Kasumi-1 (cell line): ENCODE results near the gene ALOX15B.
"Not testable (repeated sequence)": the region's sequence is repeated elsewhere in the genome, so short reads cannot be mapped to it uniquely, and the experiment has no call there.

Source experiments
- DNase-seq, 2 experiments: peaks; one replicate each; lab custom pipeline; 2025; lab: John Stamatoyannopoulos, UW

ALOX15B gene

DNA sequence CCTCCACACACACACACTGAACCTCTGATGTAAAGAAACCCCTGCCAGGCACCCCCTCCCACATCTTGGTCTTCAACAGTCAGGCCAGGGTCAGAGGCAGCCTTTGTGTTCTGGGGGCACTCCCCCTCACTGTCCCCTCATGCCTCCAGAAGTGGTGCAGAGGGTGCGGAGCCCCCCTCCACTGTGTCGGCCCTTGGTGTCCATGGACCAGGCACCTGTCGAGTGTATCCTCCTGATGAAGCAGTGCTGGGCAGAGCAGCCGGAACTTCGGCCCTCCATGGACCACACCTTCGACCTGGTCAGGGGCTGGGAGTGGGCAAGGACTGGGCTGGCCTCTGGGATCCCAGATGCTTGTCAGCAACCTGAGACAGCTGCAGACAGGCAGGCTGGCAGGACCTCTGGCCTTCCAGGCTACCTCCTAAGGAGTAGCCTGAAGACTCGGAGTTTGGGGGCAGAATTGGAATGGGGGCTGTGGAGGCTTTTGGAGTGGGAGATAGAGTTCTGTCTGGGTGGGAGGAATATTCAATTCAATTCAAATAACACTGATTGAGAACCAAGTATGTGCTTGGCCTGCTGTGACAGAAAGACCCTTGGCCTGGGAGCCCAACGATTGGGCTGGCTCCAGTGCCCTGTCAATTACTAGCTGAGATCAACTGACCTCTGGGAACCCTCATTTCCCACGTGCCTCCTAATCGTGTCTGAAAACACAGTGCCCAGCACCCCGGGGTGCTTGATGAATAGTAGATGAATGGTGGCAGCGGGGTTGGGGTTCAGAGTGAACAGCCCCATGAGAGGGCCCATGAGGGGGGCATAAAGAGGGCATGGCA, 24.9 kb upstream of the ALOX15B start:
- no peak for DNase-seq

DNA sequence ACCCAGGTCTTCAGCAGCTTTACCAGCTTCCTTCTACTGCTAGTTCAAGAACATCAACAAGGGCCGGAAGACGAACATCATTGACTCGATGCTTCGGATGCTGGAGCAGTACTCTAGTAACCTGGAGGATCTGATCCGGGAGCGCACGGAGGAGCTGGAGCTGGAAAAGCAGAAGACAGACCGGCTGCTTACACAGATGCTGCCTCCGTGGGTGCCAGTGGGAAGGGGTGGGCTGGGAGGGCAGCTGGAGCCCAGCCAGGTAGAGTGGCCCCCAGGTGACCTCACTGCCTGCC, 24.4 kb upstream of the ALOX15B start:
- no peak for DNase-seq

DNA sequence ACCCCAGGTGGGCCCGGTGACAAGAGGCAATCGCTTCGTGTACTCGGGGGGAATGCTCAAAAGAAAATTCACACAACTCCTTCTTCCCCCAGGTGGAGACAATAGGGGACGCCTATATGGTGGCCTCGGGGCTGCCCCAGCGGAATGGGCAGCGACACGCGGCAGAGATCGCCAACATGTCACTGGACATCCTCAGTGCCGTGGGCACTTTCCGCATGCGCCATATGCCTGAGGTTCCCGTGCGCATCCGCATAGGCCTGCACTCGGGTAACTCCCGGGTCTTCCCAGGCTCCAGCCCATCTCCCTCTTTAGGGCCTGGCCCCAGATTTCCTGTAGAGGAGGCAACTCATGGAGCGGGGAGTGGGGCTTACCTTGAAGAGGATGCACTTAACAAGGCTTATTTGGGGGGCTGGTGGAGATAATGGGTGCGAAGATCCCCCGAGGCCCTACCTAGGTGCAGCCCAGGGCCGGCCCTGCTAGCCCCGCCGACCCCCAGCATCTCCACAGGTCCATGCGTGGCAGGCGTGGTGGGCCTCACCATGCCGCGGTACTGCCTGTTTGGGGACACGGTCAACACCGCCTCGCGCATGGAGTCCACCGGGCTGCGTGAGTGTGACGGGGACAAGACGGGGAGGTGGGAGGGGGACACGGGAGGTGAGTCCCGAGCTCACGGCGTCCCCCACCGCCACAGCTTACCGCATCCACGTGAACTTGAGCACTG, 23.5 kb upstream of the ALOX15B start:
- no peak for DNase-seq

DNA sequence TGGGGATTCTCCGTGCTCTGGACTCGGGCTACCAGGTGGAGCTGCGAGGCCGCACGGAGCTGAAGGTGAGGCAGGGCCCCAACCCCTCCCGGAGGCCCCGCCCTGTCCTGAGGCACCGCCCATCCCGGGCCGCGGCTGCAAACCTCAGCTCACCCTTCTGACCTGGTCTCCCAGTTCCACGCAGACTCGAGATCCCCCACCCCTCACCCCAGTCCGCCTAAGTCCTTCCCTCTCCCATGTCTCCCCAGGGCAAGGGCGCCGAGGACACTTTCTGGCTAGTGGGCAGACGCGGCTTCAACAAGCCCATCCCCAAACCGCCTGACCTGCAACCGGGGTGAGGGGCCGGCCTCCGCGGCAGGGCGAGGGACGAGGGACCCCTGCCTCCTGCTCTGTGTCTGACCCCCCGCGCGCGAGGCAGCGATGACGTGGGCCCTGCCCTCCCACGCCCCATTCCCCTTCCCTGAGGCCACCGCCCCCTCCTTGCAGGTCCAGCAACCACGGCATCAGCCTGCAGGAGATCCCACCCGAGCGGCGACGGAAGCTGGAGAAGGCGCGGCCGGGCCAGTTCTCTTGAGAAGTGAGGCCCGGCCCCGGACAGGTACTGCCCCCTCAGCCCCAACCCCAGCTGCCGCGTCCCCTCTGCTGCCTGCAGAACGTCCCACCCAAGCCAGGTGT, 22.8 kb upstream of the ALOX15B start:
- DNase-seq: no peak

DNA sequence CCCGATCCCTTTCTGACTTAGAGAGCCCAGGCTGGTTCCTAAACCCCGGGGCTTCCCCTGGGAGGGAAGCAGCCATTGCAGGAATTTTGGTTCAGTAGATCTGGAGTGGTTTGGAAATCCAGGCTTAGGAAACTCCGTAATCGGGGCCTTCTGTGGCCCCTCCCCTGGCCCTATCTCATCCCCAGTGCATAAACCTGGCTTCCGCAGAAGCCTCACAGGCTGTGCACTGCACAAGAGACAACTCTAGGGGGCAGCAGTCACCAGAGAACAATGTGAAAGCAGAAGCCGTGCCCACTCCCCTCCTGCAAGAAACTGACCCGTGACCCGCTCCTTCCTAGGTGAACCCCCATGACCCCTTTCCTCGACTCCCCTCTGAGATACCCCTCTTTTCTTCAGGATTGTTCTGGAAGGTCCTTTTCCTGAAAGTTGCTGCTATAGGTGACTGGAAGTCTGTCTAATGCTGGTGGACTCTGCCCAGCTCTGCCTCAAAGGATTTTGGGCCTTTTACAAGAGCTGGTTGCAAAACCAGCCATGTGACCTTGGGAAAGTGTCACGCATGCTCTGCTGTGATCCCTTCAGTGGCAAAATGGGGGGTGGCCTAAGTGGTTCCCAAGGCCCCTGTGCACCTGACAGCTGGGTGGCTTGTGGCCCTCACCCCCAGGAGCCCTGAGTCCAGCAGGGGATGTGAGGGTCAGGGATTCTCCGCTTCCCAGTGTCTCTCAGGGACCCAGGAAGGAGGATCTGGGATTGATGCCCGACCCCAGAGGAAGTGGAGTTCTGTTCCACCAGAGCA, 22.0 kb upstream of the ALOX15B start:
- no peak for DNase-seq

DNA sequence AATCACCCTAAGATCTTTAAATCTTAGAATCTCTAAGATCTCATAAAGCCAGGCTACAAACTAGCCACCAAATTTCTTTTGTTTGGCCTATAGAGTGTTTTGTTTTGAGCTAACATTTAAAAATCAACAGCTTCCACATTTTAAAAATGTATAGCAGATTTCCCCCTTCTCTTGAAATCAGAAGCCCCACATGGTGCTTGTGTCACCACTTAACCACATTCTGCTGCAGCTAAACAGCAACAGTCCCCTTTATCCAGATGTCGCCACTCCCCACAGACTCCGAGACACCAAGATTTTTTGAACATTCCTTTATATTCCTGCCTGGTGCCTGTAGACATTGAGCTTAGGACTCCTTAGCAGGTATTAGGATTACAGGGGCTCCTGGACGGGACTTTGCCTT, 20.4 kb upstream of the ALOX15B start:
- DNase-seq: no peak

DNA sequence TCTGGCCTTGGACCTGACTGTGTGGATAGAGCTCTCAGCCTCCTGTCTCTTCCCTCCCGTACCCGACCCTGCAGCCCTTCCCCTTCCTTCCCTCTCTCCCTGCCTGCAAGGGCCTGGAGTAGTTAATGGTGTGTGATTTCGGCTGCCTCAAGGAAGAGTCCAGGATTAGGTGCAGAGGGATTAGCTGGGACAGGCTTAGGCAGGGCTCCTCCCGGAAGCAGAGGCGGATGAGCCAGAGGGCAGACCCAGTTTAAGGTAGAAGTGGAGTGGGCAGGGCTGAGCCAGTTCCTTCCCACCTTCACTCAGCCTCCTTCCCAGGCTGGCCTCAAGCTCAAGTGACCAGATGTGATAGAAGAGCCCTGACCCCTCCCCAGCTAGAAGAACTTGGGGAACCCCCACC, 19.7 kb upstream of the ALOX15B start:
- no peak for DNase-seq

DNA sequence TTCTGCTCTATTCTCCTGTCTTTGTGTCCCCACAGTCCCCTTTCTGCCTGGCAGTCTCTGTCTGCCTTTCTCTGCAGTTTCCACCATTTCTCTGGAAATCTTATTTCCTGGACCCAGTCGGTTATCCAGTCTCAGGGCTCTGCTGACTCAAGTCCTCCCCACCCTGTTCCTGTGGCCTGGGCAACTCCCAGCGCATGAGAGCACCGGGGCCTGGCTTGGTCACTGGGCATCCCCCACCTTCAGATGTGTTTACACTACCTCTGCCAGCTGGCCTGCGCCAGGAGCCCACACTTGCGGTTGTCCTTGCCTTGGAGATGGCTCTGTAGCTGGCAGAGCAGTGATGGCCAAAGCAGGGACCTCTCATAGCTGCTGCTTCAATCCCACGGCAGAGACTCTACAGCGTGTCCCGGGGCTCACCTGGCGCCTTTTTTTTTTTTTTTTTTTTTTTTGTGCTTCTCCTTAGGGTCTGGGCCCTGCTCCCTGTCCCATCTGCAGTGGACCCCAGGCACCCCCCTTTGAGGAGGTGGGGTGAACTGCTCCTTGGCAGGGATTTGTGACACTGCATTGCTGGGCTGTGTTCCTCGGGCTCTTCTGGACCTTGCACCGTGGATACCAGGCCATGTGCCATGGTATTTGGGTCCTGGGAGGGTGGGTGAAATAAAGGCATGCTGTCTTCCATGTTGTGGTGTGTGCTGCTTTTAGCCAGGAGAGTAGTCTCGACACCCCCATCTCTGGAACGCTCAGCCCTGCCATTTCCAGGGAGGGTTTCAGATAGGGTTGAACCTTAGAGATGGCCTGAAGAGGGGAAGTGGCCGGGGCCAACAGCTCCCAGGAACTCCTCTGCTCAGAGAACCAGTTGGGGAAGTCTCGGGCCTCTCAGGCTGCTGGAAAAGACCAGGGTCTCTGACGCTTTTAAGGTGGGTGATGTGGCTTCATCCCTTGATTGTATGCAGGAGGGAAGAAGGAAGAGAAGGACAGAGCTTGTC, 18.9 kb upstream of the ALOX15B start:
- DNase-seq: no peak

DNA sequence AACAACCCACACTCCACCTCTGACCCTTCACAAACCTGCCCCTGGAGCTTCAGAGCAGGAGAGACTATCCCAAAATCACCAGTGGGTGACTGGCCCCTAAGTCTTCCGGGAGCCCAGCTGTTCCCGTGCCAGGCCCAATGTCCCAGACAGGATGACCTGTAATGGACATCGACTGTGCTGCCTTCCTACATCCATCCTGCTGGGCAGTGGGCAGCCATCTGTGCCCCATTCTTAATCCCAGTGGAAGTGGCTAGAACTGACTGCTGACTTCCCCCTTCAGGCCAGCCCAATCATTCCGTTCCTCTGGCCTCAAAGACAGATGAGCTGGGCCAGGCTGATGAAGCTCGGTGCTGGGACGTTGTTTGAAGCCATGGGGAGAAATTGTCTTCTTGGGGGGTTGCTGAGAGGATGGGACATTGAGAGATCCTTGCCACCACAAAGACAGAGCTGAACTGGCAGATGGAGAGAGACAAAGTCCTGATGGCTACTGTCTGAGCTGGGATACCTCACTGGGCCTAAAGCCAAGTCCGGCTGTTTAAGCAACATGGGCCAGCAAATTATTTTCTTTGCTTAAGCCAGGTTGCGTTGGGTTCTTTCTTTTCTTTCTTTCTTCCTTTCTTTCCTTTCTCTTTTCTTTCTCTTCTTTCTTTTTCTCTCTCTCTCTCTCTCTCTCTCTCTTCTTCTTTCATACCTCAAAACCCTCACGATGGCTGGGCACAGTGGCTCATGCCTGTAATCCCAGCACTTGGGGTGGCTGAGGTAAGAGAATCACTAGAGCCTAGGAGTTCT, 17.9 kb upstream of the ALOX15B start:
- no peak for DNase-seq

DNA sequence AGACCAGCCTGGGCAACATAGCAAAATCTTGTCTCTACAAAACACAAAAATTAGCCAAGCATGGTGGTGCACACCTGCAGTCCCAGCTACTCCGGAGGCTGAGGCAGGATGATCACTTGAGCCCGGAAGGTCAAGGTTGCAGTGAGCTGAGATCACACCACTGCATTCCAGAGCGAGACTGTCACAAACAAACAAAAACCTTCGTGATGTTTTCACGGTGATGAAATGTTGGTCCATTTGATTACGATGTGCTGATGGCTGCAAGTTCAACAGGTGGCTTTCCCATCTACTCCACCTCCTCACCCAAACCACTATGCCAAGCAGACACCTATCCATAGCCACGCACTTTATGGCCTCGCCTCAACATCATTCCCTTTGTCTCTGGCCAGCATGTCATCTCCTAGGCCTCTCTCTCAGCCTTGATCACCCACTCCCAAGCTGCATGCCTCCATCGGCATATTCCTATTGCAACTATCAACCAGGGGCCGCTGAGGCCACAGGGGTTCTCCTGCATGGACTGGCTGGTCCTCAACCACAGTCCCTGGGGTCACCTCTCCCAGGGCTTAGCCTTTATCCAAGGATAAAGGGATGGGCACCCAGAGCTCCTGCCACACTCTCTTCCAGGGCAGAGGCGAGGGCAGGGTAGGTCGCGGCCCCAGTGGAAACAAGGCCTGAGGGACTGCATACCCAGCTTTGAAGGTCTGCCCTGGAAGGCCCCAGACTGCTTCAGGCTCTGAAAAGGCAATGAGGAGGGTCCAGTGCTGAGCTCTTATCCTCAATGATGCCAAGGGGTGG, 17.1 kb upstream of the ALOX15B start:
- no peak for DNase-seq

DNA sequence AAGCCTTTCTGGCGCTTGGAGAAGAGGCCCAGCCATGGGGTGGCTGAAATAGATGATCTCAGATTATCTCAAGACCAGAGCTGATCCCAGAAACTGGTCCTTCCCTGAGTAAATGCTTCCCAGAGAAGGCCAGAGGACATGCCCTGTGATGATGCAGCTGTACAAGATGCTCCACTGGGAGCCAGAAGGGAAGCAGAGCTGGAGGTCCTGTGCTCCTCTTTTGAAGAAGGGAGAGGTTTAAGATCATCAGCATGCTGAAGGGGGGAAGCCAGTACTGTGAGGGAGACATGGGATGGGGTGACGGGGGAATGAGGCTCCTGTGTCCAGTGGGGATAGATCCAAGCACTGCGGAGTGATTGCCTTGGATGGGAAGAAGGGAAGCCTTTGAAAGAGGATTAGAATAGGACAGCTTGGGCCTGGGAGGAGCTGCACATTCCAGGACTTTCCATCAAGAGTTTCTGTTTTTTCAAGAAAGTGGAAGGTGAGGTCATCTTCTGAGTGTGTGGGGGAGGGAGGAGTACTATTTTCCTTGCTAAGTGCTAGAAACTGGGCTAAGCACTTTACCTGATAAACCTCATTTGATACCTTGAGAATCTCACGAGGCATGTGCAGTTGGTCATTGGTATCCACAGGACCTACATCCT, 16.4 kb upstream of the ALOX15B start:
- no peak for DNase-seq

DNA sequence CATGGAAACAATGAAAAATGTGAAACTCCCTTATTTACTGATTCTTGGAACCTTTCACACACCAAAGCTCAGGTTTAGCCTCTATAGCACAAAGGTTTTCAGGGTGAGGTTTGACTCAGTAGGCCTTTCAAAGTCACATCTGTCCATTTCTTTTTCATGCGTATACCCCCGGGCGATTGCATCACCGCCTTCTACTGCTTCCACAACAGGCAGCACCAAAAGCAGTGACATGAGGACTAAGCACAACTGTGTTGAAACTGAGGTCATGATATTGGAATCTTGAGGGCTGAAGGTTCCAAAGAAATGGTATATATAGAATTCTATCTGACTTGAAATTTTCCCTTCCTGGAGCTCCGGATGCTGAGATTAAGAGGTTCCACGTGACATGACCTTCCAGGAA, 14.7 kb upstream of the ALOX15B start:
- not testable (repeated sequence) for DNase-seq

DNA sequence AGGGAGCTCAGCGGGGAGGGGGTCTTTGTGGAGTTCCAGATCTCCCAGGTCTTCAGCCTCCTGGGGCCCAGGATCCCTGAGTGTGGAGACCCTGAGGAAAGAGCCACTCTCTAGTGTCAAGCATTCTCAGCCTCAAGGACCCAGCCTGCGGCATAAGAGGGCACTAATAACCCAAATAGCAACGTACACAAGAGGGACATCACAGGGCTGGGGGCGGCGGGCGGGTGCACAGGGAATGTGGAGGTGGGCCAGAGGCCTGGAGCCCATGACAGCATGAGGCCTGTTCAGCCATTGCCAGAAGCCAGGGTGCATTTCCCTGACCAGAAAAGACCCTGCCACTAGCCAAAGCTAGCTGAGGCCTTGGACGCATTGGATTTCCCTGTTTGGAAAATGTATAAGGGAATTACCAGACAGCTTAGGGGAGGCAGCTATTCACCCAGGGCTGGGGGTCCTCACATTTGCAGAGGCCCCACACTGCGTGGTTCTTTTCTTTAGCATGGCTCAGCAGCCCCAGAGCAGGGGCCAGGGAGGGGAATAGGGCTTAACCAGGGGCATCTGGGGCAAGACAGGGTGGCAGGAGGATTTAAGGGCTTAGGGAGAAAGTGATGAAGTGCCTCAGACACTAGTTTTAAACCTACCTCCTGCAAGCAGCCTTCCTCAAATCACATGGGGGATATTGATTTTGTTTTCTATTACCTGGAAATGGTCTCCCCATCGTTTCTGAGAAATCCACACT, 13.5 kb upstream of the ALOX15B start:
- no peak for DNase-seq

DNA sequence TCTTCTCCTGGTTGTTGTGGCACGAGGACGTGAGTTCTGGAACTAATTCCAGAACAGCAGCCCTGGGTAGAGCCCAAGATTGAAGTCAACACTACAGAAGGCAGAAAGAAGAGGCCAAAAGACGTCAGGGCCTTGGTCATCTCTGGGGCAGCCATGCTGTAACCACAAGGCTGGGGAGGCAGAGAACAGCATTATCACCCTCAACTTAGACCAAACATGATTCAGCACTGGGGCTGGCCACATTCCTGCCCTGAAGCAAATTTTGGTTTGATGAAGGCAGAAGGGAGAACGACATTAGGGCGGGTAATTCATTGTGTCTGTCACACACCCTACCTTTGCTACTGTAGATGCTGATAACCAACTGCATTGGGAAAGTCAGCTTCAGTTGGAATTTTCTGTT, 9.7 kb upstream of the ALOX15B start:
- DNase-seq: no peak

DNA sequence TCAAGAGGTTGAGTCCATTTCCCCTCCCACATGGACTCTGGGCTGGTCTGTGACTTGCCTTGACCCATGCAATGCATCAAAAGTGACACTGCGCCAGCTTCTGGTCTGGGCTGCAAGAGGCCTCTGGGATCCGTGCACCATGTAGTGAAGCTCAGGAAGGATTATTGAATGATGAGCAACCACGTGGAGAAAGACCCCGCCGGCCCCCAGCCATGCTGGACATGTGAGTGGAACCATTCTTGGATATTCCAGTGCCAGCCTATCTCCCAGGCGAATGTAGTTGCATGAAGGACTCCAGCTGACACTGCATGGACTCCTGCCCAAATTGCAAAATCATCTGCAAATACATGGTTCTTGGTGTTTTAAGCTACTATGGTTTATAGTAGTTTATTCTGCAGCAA, 7.6 kb upstream of the ALOX15B start:
- DNase-seq: no peak

DNA sequence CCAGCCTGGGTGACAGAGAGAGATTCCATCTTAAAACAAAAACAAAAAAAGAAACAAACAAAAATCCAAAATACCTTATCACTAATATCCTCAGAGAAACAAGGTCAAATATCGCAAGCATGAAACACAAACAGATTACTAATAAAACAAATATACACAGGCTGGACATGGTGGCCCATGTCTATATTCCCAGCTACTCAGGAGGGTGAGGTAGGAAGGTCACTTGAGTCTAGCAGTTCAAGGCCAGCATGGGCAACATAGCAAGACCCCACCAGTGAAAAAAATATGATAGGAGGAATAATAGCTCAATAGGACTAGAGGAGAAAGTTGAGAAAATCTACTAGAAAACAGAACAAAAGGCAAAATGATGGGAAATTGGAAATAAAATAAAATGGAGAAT, 6.9 kb upstream of the ALOX15B start:
- no peak for DNase-seq

DNA sequence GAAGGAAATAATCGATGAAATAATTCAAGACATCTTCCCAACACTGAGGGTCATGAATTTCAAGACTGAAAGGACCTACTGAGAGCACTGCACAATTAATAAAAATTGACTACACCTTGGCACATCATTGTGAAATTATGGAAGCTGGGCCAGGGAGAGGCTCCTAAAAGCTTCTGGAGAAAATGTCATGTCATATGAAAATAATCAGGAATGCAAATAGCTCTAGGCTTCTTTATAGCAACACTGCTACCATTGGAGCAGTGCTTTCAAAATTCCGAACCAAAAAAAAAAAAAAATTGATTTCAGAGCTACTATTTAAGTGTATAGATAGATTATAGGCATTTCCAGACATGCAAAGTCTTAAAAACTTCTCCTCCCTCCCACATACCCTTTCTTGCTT, 6.4 kb upstream of the ALOX15B start:
- no peak for DNase-seq

DNA sequence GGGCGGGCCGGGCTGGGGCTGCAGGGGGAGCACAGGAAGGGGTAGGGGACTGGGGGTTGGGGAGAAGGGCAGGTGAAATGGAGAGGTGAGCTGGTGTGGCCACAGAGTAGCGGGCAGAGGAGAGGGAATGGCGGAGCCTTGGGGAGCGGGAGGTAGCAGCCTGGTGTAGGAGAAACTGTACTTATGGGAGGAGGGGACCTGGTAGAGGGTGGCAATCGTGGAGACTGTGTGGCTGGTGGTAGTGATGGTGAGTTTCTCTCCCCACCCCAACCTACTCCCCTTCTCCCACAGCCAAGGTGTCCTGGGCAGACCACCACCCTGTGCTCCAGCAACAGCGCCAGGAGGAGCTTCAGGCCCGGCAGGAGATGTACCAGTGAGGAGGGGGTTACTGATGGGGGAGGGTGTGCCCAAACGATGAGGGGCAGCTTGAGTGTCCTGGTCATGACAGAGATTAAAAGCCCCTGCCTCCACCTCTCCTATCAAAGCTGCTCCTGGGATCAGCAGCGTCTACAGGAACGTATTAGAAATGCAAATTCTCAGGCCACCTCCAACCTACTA, 831 bp downstream of the ALOX15B start:
- DNase-seq: no peak
